GM12878 (cell line): ENCODE results near the gene SPHKAP. TPM values are rescaled to one million over a fixed set of nuclear protein-coding genes. Genes with fewer than 3 reads are reported as not detected.

ENCODE experiments used
- ATAC-seq: fragments of 200-7000 bp; cut with Tn5 transposase; 3 replicates; pipeline ENCODE4 v1.9.1; 2020; ENCODE audit warnings: mild to moderate bottlenecking, moderate library complexity
- BruUV-seq: library from RNA; stranded (reverse); fragments of 400-500 nt; replicated peaks from 2 replicates; lab custom pipeline; 2021; lab: Mats Ljungman, UMichigan
- CTCF ChIA-PET: fragments of 300-600 bp; sonication (Branson Sonifier 250); formaldehyde crosslinking; extraction: SDS; loops from one replicate; lab custom pipeline; 2021; ENCODE audit warnings: inconsistent platforms; lab: Yijun Ruan, JAX
- POLR2A ChIA-PET: fragments of 350-600 bp; formaldehyde crosslinking; extraction: SDS; loops from one replicate; lab custom pipeline; 2021; ENCODE audit warnings: inconsistent platforms; lab: Charles Lee
- RAD21 ChIA-PET: fragments of 300-600 bp; sonication (Branson Sonifier 250); formaldehyde crosslinking; loops from one replicate; lab custom pipeline; 2023; ENCODE audit warnings: antibody characterized with exemption; ENCODE audit not compliant: unreplicated experiment; lab: Charles Lee
- SMC1A ChIA-PET: fragments of 300-600 bp; sonication (Branson Sonifier 250); formaldehyde crosslinking; loops from one replicate; lab custom pipeline; 2023; ENCODE audit not compliant: unreplicated experiment, uncharacterized antibody; lab: Charles Lee
- DNase-seq: peaks from one replicate; pipeline ENCODE4 v3.0.0-alpha.2; 2011; ENCODE audit warnings: low read depth, low spot score
- FAIRE-seq: peaks from 3 replicates; lab custom pipeline; 2011; peaks lifted over from hg19 to GRCh38; lab: Jason Lieb, UNC
- H2AFZ ChIP-seq: 2 replicates; pipeline ENCODE4 v1.6.0; 2011; ENCODE audit warnings: low read depth, low read length, control low read depth; ENCODE audit not compliant: control insufficient read depth
- H3K27ac ChIP-seq: 2 replicates; pipeline ENCODE4 v1.5.1; 2011; ENCODE audit warnings: control low read depth; ENCODE audit not compliant: control insufficient read depth, insufficient read depth
- H3K27me3 ChIP-seq, 2 experiments: replicated peaks in 1 of 2; 2 replicates each; pipeline versions ENCODE4 v1.6.0 to v1.6.1; 2011; ENCODE audit warnings: low read length in 1 of 2; ENCODE audit not compliant: control insufficient read depth in 2 of 2, insufficient read depth in 2 of 2
- H3K36me3 ChIP-seq, 2 experiments: 2 replicates each; pipeline ENCODE4 v1.5.1; 2011; ENCODE audit warnings: low read length in 1 of 2; ENCODE audit not compliant: control insufficient read depth in 2 of 2, insufficient read depth in 2 of 2
- H3K4me1 ChIP-seq: 2 replicates; pipeline ENCODE4 v1.6.1; 2011; ENCODE audit warnings: mild to moderate bottlenecking, low read length, moderate library complexity, mixed read lengths; ENCODE audit not compliant: control insufficient read depth, insufficient read depth
- H3K4me2 ChIP-seq: 2 replicates; pipeline ENCODE4 v1.6.0; 2011; ENCODE audit warnings: control low read depth; ENCODE audit not compliant: control insufficient read depth, insufficient read depth
- H3K4me3 ChIP-seq: fragments of 200-600 bp; sonication (generic); 2 replicates; pipeline ENCODE4 v1.5.1; 2016
- H3K79me2 ChIP-seq: 2 replicates; pipeline ENCODE4 v1.6.0; 2011; ENCODE audit warnings: low read length; ENCODE audit not compliant: control insufficient read depth, insufficient read depth
- H3K9ac ChIP-seq: 2 replicates; pipeline ENCODE4 v1.8.0; 2011; ENCODE audit warnings: low read length, control low read depth, mixed read lengths; ENCODE audit not compliant: control insufficient read depth, insufficient read depth
- H3K9me3 ChIP-seq: replicated peaks from 3 replicates; pipeline ENCODE4 v1.5.1; 2011; ENCODE audit warnings: mild to moderate bottlenecking, low read length; ENCODE audit not compliant: control insufficient read depth, insufficient read depth
- H4K20me1 ChIP-seq: 2 replicates; pipeline ENCODE4 v1.6.0; 2011; ENCODE audit not compliant: control insufficient read depth, insufficient read depth
- DPF2 ChIP-seq: fragments of 450-650 bp; IDR thresholded peaks from 2 replicates; pipeline ENCODE4 v1.6.1; 2017; ENCODE audit warnings: mild to moderate bottlenecking
- EZH2 ChIP-seq: IDR thresholded peaks from 2 replicates; pipeline ENCODE4 v1.6.1; 2012; ENCODE audit warnings: low read depth, mild to moderate bottlenecking, control low read depth, inconsistent platforms, low read length, borderline replicate concordance; ENCODE audit not compliant: control insufficient read depth
- LARP7 ChIP-seq: fragments of 450-650 bp; IDR thresholded peaks from 2 replicates; pipeline ENCODE4 v1.6.1; 2017; ENCODE audit warnings: mild to moderate bottlenecking
- MTA2 ChIP-seq: fragments of 450-650 bp; IDR thresholded peaks from 2 replicates; pipeline ENCODE4 v1.6.1; 2016; ENCODE audit warnings: low read depth, mild to moderate bottlenecking, moderate library complexity
- MYB ChIP-seq: fragments of 150-350 bp; IDR thresholded peaks from 2 replicates; pipeline ENCODE4 v1.6.1; 2014; ENCODE audit warnings: mild to moderate bottlenecking, low read depth, low read length, borderline replicate concordance
- NBN ChIP-seq: fragments of 450-650 bp; IDR thresholded peaks from 2 replicates; pipeline ENCODE4 v1.6.1; 2016
- TBL1XR1 ChIP-seq: IDR thresholded peaks from 2 replicates; pipeline ENCODE4 v1.6.1; 2012; ENCODE audit warnings: low read depth, low read length, improper control_type of control experiment
- TCF3 ChIP-seq: IDR thresholded peaks from 2 replicates; pipeline ENCODE4 v1.6.1; 2012; ENCODE audit warnings: low read depth, mild to moderate bottlenecking, low read length, borderline replicate concordance; ENCODE audit not compliant: insufficient read depth
- WGBS: methylation state at CpG from one replicate; pipeline ENCODE4 v1.1.6; 2016; ENCODE audit warnings: low lambda C conversion rate; ENCODE audit not compliant: insufficient replicate concordance, insufficient coverage; ENCODE audit errors: missing lambda C conversion rate; 5-methylcytosine and 5-hydroxymethylcytosine counted together
- in situ Hi-C: fragments of 300-500 bp; cut with MboI; formaldehyde crosslinking; loops from 9 replicates; pipeline ENCODE4 v1.14.3; 2018; ENCODE audit warnings: mixed read lengths
- intact Hi-C: fragments of 100-400 bp; cut with micrococcal nuclease; formaldehyde crosslinking; loops from one replicate; pipeline ENCODE4 v1.14.2; 2022; ENCODE audit not compliant: unreplicated experiment
- polyA plus RNA-seq, 11 experiments: library from polyadenylated mRNA; depleted of rRNA in 4 of 11; unstranded in 6 of 11; stranded (reverse) in 5 of 11; fragments of >200 nt; fragmentation: Nextera tagmentation in 4 of 11; fragmentation: Illumina TruSeq in 1 of 11; extraction: Ambion mirVana in 4 of 11; extraction: Trizol in 1 of 11; gene quantifications; 1 replicate in 1 of 11; 2 replicates in 10 of 11; pipeline versions ENCODE4 v1.2.1 to v1.2.3, GENCODE V29; 2011 to 2016; ENCODE audit warnings: inconsistent platforms in 2 of 11, missing spikeins in 2 of 11, low read depth in 1 of 11
- total RNA-seq, 4 experiments: library from RNA; depleted of rRNA in 3 of 4; stranded (reverse); fragments of >200 nt in 3 of 4; fragmentation: Illumina TruSeq in 1 of 4; extraction: Trizol in 1 of 4; gene quantifications; 2 replicates each; pipeline versions ENCODE4 v1.2.1 to v1.2.3, GENCODE V29; 2013 to 2021
- TF ChIP-seq, protein P1 (sequence below): fragments of 450-650 bp; formaldehyde crosslinking; IDR thresholded peaks from 2 replicates; pipeline ENCODE4 v1.4.0; 2020; ENCODE audit warnings: mild to moderate bottlenecking, moderate library complexity
- TF ChIP-seq, protein P2 (sequence below): fragments of 450-650 bp; IDR thresholded peaks from 2 replicates; pipeline ENCODE4 v1.6.1; 2018; ENCODE audit warnings: borderline replicate concordance, mild to moderate bottlenecking; ENCODE audit not compliant: partially characterized antibody
- TF ChIP-seq, protein P3 (sequence below): IDR thresholded peaks from 2 replicates; pipeline ENCODE4 v1.6.1; 2012; ENCODE audit warnings: improper control_type of control experiment, low read depth, low read length; ENCODE audit not compliant: insufficient replicate concordance

SPHKAP gene
- total and polyA plus RNA-seq, 10 of the 15 experiments (the other 5 are each of a cell fraction or from before 2014, with no cell fraction given), result 0.03 TPM; not detected in 9

DNA sequence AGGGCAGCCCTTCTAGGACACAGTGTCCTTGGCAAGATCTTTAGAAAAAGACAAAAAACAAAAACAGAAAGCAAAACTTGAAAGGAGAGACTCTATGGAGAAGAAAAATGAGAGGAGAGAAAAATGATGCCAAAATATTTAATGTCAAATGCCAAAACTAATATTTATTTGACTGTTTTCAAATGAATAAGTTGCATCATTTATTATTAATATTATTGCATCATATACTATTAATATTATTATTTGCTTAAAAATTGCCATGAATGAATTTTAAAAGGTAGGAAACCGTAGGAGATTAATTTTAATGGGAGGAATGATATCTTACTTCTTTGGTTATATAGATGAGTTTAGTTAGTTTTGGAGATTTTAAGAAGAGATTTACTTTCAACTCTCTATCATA, 165.7 kb downstream of the SPHKAP start (continued):
- TF ChIP-seq, protein P1, sequence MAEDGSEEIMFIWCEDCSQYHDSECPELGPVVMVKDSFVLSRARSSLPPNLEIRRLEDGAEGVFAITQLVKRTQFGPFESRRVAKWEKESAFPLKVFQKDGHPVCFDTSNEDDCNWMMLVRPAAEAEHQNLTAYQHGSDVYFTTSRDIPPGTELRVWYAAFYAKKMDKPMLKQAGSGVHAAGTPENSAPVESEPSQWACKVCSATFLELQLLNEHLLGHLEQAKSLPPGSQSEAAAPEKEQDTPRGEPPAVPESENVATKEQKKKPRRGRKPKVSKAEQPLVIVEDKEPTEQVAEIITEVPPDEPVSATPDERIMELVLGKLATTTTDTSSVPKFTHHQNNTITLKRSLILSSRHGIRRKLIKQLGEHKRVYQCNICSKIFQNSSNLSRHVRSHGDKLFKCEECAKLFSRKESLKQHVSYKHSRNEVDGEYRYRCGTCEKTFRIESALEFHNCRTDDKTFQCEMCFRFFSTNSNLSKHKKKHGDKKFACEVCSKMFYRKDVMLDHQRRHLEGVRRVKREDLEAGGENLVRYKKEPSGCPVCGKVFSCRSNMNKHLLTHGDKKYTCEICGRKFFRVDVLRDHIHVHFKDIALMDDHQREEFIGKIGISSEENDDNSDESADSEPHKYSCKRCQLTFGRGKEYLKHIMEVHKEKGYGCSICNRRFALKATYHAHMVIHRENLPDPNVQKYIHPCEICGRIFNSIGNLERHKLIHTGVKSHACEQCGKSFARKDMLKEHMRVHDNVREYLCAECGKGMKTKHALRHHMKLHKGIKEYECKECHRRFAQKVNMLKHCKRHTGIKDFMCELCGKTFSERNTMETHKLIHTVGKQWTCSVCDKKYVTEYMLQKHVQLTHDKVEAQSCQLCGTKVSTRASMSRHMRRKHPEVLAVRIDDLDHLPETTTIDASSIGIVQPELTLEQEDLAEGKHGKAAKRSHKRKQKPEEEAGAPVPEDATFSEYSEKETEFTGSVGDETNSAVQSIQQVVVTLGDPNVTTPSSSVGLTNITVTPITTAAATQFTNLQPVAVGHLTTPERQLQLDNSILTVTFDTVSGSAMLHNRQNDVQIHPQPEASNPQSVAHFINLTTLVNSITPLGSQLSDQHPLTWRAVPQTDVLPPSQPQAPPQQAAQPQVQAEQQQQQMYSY (CRISPR knock-in tag), result no peak
- TF ChIP-seq MTA2, result no peak
- no peak for TF ChIP-seq MYB
- TF ChIP-seq TCF3, result no peak
- TF ChIP-seq DPF2, result no peak

DNA sequence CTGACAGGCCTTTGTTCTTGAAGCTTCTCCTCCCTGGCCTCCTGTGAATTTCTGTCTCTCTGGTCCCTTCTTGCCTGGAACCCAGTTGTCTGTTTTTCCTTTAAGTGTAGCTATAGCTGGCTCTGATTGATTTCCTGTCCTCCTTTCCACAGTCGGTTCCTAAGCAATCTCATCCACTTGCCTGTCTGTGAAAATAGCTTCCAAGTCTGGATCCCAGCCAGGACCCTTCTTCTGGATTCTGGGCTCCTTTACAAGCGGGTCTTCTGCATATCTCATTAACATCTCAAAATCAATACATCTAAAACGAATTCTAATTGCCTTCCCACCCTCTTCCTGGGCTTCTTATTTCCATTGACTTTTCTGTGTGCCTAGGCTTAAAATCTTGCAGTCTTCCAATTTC, 185.1 kb downstream of the SPHKAP start:
- POLR2A ChIA-PET, result no interaction called here
- Histone ChIP-seq H3K79me2 (no peaks in the 10 kb centered on the region), H3K27ac (no peak overlapping the region), H3K9ac (no peak overlapping the region), H3K36me3 (no peaks in the 10 kb centered on the region), H3K9me3 (no peaks in the 10 kb centered on the region), H3K27me3 (no peaks in the 10 kb centered on the region), H2AFZ (no peak overlapping the region), H3K4me3 (no peak overlapping the region), H4K20me1 (no peaks in the 10 kb centered on the region), H3K4me1 (no peaks in the 10 kb centered on the region), H3K4me2 (no peak overlapping the region)
- ATAC-seq (no peak), DNase-seq (no peak), FAIRE-seq (no peak)
- intact Hi-C loops, result no loop called here
- RAD21 ChIA-PET, result no interaction called here
- SMC1A ChIA-PET, result no interaction called here
- BruUV-seq, result no TSS peak
- CTCF ChIA-PET, result no interaction called here
- 8% methylated on average over 3 of the region's 3 CpGs for WGBS
- in situ Hi-C loops, result no loop called here
- TF ChIP-seq LARP7 (no peak), TBL1XR1 (no peak), EZH2 (no peak), NBN (no peak)
- TF ChIP-seq, protein P2, sequence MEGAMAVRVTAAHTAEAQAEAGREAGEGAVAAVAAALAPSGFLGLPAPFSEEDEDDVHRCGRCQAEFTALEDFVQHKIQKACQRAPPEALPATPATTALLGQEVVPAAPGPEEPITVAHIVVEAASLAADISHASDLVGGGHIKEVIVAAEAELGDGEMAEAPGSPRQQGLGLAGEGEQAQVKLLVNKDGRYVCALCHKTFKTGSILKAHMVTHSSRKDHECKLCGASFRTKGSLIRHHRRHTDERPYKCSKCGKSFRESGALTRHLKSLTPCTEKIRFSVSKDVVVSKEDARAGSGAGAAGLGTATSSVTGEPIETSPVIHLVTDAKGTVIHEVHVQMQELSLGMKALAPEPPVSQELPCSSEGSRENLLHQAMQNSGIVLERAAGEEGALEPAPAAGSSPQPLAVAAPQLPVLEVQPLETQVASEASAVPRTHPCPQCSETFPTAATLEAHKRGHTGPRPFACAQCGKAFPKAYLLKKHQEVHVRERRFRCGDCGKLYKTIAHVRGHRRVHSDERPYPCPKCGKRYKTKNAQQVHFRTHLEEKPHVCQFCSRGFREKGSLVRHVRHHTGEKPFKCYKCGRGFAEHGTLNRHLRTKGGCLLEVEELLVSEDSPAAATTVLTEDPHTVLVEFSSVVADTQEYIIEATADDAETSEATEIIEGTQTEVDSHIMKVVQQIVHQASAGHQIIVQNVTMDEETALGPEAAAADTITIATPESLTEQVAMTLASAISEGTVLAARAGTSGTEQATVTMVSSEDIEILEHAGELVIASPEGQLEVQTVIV, result no peak
- TF ChIP-seq, protein P3, sequence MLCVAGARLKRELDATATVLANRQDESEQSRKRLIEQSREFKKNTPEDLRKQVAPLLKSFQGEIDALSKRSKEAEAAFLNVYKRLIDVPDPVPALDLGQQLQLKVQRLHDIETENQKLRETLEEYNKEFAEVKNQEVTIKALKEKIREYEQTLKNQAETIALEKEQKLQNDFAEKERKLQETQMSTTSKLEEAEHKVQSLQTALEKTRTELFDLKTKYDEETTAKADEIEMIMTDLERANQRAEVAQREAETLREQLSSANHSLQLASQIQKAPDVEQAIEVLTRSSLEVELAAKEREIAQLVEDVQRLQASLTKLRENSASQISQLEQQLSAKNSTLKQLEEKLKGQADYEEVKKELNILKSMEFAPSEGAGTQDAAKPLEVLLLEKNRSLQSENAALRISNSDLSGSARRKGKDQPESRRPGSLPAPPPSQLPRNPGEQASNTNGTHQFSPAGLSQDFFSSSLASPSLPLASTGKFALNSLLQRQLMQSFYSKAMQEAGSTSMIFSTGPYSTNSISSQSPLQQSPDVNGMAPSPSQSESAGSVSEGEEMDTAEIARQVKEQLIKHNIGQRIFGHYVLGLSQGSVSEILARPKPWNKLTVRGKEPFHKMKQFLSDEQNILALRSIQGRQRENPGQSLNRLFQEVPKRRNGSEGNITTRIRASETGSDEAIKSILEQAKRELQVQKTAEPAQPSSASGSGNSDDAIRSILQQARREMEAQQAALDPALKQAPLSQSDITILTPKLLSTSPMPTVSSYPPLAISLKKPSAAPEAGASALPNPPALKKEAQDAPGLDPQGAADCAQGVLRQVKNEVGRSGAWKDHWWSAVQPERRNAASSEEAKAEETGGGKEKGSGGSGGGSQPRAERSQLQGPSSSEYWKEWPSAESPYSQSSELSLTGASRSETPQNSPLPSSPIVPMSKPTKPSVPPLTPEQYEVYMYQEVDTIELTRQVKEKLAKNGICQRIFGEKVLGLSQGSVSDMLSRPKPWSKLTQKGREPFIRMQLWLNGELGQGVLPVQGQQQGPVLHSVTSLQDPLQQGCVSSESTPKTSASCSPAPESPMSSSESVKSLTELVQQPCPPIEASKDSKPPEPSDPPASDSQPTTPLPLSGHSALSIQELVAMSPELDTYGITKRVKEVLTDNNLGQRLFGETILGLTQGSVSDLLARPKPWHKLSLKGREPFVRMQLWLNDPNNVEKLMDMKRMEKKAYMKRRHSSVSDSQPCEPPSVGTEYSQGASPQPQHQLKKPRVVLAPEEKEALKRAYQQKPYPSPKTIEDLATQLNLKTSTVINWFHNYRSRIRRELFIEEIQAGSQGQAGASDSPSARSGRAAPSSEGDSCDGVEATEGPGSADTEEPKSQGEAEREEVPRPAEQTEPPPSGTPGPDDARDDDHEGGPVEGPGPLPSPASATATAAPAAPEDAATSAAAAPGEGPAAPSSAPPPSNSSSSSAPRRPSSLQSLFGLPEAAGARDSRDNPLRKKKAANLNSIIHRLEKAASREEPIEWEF, result no peak
